ENCODE results near the gene PTPRS.

PTPRS gene

GRCh38 chr19:5360003-5360780 lies 19.6 kb upstream of the PTPRS start:
- no peak for ATAC-seq
- no peak for DNase-seq (ENCODE audit: low spot score in 2 of 2)
- Mint-ChIP-seq H3K27ac (no peak overlapping the region), H3K4me1 (no peaks in the 10 kb centered on the region), H3K9me3 (no peaks in the 10 kb centered on the region), H3K4me3 (no peak overlapping the region), H3K36me3 (peaks cover 7% of the 10 kb centered on the region)

- H3K27ac Mint-ChIP-seq, result no peak overlapping the region
- no peak overlapping the region for H3K4me3 Mint-ChIP-seq
- no peak for DNase-seq (ENCODE audit: low spot score in 2 of 2)
- H3K9me3 Mint-ChIP-seq, result no peaks in the 10 kb centered on the region
- ATAC-seq, result no peak
- H3K4me1 Mint-ChIP-seq, result no peaks in the 10 kb centered on the region
- peaks cover 7% of the 10 kb centered on the region for H3K36me3 Mint-ChIP-seq
Measured at GRCh38 chr19:5358173-5358800, 17.7 kb upstream of the PTPRS start.

- peaks cover 7% of the 10 kb centered on the region for H3K36me3 Mint-ChIP-seq
- DNase-seq (ENCODE audit: low spot score in 2 of 2) (no peak), ATAC-seq (no peak)
- H3K4me3 Mint-ChIP-seq, result no peak overlapping the region
- H3K9me3 Mint-ChIP-seq, result no peaks in the 10 kb centered on the region
- H3K4me1 Mint-ChIP-seq, result no peaks in the 10 kb centered on the region
- H3K27ac Mint-ChIP-seq, result no peak overlapping the region
Measured at GRCh38 chr19:5357584-5357983, 17.0 kb upstream of the PTPRS start.

- Mint-ChIP-seq H3K9me3 (no peaks in the 10 kb centered on the region), H3K4me3 (no peak overlapping the region), H3K4me1 (no peaks in the 10 kb centered on the region), H3K27ac (no peak overlapping the region), H3K36me3 (peaks cover 7% of the 10 kb centered on the region)
- ATAC-seq (no peak), DNase-seq (ENCODE audit: low spot score in 2 of 2) (no peak)
Measured at GRCh38 chr19:5356918-5357317, 16.3 kb upstream of the PTPRS start.

- Mint-ChIP-seq H3K9me3 (no peaks in the 10 kb centered on the region), H3K36me3 (peaks cover 7% of the 10 kb centered on the region), H3K27ac (no peak overlapping the region), H3K4me1 (no peaks in the 10 kb centered on the region), H3K4me3 (no peak overlapping the region)
- ATAC-seq, result no peak
- no peak for DNase-seq (ENCODE audit: low spot score in 2 of 2)
Measured at GRCh38 chr19:5356428-5356827, 15.8 kb upstream of the PTPRS start.

- Mint-ChIP-seq H3K4me3 (no peak overlapping the region), H3K4me1 (no peaks in the 10 kb centered on the region), H3K9me3 (no peaks in the 10 kb centered on the region), H3K27ac (no peak overlapping the region), H3K36me3 (peaks cover 7% of the 10 kb centered on the region)
- DNase-seq (ENCODE audit: low spot score in 2 of 2), result no peak
- no peak for ATAC-seq
Measured at GRCh38 chr19:5355693-5356092, 15.1 kb upstream of the PTPRS start.

GRCh38 chr19:5355076-5355475 lies 14.5 kb upstream of the PTPRS start:
- no peaks in the 10 kb centered on the region for H3K9me3 Mint-ChIP-seq
- DNase-seq (ENCODE audit: low spot score in 2 of 2), result no peak
- H3K27ac Mint-ChIP-seq, result no peak overlapping the region
- no peak overlapping the region for H3K4me3 Mint-ChIP-seq
- H3K4me1 Mint-ChIP-seq, result no peaks in the 10 kb centered on the region
- H3K36me3 Mint-ChIP-seq, result peaks cover 7% of the 10 kb centered on the region
- ATAC-seq, result no peak

GRCh38 chr19:5354403-5354802 lies 13.8 kb upstream of the PTPRS start:
- Mint-ChIP-seq H3K4me3 (no peak overlapping the region), H3K27ac (no peak overlapping the region), H3K4me1 (no peaks in the 10 kb centered on the region), H3K9me3 (no peaks in the 10 kb centered on the region), H3K36me3 (peaks cover 7% of the 10 kb centered on the region)
- ATAC-seq (peak; percentile 47), DNase-seq (ENCODE audit: low spot score in 2 of 2) (no peak)

GRCh38 chr19:5352229-5352763 lies 11.7 kb upstream of the PTPRS start:
- Mint-ChIP-seq H3K9me3 (peaks cover 5% of the 10 kb centered on the region), H3K36me3 (peaks cover 1% of the 10 kb centered on the region), H3K4me3 (no peak overlapping the region), H3K4me1 (no peaks in the 10 kb centered on the region), H3K27ac (no peak overlapping the region)
- no peak for DNase-seq (ENCODE audit: low spot score in 2 of 2)
- no peak for ATAC-seq

GRCh38 chr19:5351731-5352228 lies 11.2 kb upstream of the PTPRS start:
- no peaks in the 10 kb centered on the region for H3K4me1 Mint-ChIP-seq
- no peak overlapping the region for H3K4me3 Mint-ChIP-seq
- peaks cover 5% of the 10 kb centered on the region for H3K9me3 Mint-ChIP-seq
- DNase-seq (ENCODE audit: low spot score in 2 of 2), result no peak
- no peak for ATAC-seq
- H3K27ac Mint-ChIP-seq, result no peak overlapping the region
- no peaks in the 10 kb centered on the region for H3K36me3 Mint-ChIP-seq

- Mint-ChIP-seq H3K36me3 (no peaks in the 10 kb centered on the region), H3K27ac (no peak overlapping the region), H3K9me3 (peaks cover 5% of the 10 kb centered on the region), H3K4me3 (no peak overlapping the region), H3K4me1 (no peaks in the 10 kb centered on the region)
- DNase-seq (ENCODE audit: low spot score in 2 of 2) (no peak), ATAC-seq (no peak)
Measured at GRCh38 chr19:5349041-5349440, 8.4 kb upstream of the PTPRS start.

GRCh38 chr19:5345895-5346386 lies 5.3 kb upstream of the PTPRS start:
- H3K4me1 Mint-ChIP-seq, result peaks cover 6% of the 10 kb centered on the region
- peak; percentile 76 for ATAC-seq

GRCh38 chr19:5343848-5344247 lies 3.2 kb upstream of the PTPRS start:
- Mint-ChIP-seq H3K27ac (no peak overlapping the region), H3K36me3 (no peaks in the 10 kb centered on the region), H3K4me3 (no peak overlapping the region), H3K9me3 (peaks cover 5% of the 10 kb centered on the region), H3K4me1 (peaks cover 12% of the 10 kb centered on the region)
- DNase-seq (ENCODE audit: low spot score in 2 of 2) (no peak), ATAC-seq (no peak)

More at GRCh38 chr19:5345895-5346386, 5.3 kb upstream of the PTPRS start:
- no peak overlapping the region for H3K4me3 Mint-ChIP-seq
- H3K27ac Mint-ChIP-seq, result no peak overlapping the region
- no peaks in the 10 kb centered on the region for H3K36me3 Mint-ChIP-seq
- H3K9me3 Mint-ChIP-seq, result peaks cover 5% of the 10 kb centered on the region
- no peak for DNase-seq (ENCODE audit: low spot score in 2 of 2)

- no peak overlapping the region for H3K4me3 Mint-ChIP-seq
- H3K27ac Mint-ChIP-seq, result no peak overlapping the region
- H3K9me3 Mint-ChIP-seq, result peaks cover 2% of the 10 kb centered on the region
- no peaks in the 10 kb centered on the region for H3K36me3 Mint-ChIP-seq
- peaks cover 15% of the 10 kb centered on the region for H3K4me1 Mint-ChIP-seq
- ATAC-seq (no peak), DNase-seq (ENCODE audit: low spot score in 2 of 2) (no peak)
Measured at GRCh38 chr19:5342573-5343201, 2.1 kb upstream of the PTPRS start.

- H3K36me3 Mint-ChIP-seq, result no peaks in the 10 kb centered on the region
- no peak overlapping the region for H3K27ac Mint-ChIP-seq
Measured at GRCh38 chr19:5341981-5342380, 1.4 kb upstream of the PTPRS start.

More at GRCh38 chr19:5341981-5342380, 1.4 kb upstream of the PTPRS start:
- DNase-seq (ENCODE audit: low spot score in 2 of 2) (no peak), ATAC-seq (no peak)
- Mint-ChIP-seq H3K4me1 (peaks cover 15% of the 10 kb centered on the region), H3K4me3 (peak overlapping the region; percentile 44), H3K9me3 (no peaks in the 10 kb centered on the region)

Measured in stimulated activated effector memory CD8-positive, alpha-beta T cell treated with anti-CD3 and anti-CD28 coated beads, Interleukin-12 subunit alpha, Interleukin-12 subunit beta, amount 100 ng/mL, for 72 hours (primary cell).